Measurements from ENCODE around the gene RSPO1.

The RSPO1 gene

GRCh38 chr1:37656026-37656425 is 21.3 kb upstream of the RSPO1 start:
- DNase-seq, result no peak

DNA sequence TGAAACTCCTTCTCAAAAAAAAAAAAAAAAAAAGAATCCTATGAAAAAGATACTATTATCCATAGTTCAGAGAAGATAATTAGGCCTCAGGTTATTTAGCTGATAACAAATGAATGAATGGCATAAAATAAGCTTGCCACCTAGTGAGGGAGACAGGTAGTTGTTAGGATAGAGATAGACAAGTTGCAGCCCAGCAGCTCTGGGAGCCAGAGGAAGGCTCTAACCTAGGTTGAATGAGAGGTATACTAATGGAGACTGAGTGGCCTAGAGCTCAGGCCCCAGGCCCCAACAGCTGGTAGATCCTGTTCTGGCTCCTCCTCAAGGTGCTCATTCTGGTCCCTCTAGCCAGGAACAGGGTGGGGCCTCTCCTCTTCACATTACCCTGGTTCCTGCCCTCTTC is 20.6 kb upstream of the RSPO1 start:
- DNase-seq, result no peak

GRCh38 chr1:37653906-37654305 is 19.2 kb upstream of the RSPO1 start:
- DNase-seq, result no peak

DNA sequence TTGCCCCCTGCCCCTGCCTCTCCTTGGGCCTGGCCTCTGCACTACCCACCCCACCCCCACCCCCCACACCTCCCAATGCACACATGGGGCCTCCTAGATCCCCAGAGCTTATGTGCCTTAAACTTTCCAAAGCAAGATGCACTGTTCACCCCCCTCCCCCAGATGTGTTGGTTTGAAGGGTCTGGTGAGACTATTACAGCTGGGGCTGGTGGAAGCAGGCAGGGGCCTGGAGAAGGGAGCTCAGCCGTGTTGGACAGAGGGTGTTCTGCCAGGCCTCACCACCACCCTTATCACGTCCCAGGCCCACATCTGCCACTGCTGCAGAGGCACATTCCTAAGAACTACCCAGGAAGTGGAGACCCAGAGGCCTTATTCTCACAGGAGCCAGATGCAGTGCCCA is 18.3 kb upstream of the RSPO1 start:
- no peak for DNase-seq

GRCh38 chr1:37651803-37652202 is 17.1 kb upstream of the RSPO1 start:
- DNase-seq, result no peak

DNA sequence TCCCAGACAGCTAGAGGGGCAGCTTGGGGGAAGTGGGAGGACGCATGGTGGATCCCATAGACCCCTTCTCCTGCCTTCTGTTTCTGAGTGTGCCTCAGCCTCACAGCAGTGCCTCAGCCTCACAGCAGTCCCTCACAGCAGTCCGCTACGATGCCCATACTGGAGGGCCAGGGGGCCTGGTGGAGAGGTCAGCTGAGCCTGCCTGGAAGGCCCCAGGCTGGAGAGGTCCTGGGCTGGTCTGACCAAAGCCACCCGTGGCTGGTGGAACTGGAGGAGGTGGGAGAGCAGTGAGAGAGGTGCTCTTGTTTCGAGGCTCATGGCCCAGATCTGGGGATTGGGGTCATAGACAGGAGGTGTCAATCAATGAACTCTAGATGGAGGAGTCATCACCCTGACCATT is 16.0 kb upstream of the RSPO1 start:
- no peak for DNase-seq

DNA sequence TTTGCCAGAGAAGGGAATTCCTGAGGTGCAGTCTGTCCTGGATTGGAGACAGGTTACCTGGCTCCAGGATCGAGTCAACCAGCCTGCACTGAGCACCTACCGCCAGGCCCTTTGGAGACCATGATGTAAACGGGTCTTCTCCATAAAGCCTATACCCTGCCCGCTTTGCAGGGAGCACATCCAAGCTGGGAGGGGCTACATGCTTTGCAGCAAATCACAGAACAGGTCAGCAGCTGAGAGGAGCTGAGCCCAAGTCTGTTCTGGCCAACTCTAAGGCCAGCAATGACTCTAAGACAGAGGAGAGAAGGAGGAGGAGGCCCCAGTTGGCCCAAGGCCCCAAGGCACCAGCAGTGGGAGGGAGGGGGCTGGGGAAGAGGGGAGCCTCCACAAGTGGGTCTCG is 15.5 kb upstream of the RSPO1 start:
- no peak for DNase-seq

DNA sequence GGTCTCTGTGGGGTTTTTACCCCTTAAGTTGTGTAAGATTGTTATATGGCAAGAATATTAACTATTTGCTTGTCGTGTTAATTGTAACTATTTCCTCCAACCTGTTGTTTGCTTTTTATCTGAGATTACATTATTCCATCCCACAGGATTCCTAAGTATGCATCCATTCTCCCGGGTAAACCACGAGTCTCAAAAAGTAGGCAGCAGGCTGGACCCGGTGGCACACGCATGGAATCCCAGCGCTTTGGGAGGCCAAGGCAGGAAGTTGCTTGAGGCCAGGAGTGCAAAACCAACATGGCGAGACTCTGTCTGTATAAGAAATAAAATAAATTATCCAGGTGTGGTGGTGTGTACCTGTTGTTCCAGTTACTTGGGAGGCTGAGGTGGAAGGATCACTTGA is 12.6 kb upstream of the RSPO1 start:
- no peak for DNase-seq

DNA sequence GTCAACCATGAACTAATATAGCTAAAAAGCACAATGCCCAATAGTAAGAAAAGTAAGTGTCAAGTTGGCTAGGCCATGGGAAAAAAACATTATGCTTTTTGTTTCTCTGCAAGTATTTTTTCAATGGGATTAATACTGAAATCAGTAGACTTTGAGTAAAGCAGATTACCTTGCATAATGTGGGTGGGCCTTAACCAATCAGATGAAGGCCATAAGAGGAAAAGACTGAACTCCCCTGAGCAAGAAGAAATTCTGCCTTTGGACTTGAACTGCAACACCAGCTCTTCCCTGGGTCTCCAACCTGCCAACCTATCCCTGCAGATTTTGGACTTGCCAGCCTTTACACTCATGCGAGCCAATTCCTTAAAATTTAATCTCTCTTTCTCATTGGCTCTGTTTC is 6.4 kb upstream of the RSPO1 start:
- no peak for DNase-seq

- no peak for DNase-seq
Measured at GRCh38 chr1:37636435-37636834, 1.7 kb upstream of the RSPO1 start.

DNA sequence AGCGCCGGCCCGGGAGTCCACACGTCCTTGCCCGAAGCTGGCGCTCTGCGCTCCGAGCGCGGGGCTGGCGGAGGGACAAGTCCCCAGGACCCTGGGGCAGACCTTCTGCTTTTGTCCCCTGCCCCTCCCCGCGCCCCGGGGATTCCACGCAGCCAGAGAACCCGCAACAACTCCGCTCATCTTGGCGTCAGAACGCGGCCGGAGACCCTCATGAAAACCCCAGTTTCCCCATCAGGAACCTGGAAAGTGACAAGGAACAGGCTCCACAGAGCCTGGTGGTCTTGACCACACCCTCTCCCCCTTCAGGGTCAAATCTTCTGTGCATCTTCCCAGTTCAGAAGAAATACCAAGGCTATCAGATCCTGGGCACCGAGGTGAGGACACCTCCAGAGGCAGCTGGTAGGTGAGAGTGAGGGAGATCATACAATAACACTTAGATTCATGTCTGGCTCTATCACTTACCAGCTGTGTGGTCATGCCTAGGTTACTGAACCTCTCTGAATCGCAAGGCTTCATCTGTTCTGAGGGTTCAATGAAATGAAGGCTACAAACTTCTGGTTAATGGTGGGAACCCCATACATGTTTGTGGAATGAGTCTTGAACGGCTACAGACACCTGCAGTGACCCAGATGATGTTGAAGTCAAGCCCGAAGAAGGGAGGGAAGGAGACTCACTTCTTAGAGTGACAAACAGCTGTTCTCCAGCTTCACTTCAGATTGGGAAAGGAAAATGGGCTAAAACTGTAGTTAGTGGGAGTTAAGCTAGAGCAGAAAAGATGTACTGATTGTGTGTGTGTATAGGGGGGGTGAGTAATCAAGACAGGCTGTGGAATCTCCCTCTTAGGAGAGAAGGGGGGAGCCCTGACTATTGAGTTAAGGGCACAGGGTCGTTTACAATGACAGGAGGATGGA is 555 bp upstream of the RSPO1 start:
- no peak for DNase-seq

GRCh38 chr1:37633938-37634243 is 801 bp downstream of the RSPO1 start:
- no peak for DNase-seq

- no peak for DNase-seq
Measured at GRCh38 chr1:37633040-37633937, 1.4 kb downstream of the RSPO1 start.

GRCh38 chr1:37631036-37631435 is 3.7 kb downstream of the RSPO1 start:
- no peak for DNase-seq

DNA sequence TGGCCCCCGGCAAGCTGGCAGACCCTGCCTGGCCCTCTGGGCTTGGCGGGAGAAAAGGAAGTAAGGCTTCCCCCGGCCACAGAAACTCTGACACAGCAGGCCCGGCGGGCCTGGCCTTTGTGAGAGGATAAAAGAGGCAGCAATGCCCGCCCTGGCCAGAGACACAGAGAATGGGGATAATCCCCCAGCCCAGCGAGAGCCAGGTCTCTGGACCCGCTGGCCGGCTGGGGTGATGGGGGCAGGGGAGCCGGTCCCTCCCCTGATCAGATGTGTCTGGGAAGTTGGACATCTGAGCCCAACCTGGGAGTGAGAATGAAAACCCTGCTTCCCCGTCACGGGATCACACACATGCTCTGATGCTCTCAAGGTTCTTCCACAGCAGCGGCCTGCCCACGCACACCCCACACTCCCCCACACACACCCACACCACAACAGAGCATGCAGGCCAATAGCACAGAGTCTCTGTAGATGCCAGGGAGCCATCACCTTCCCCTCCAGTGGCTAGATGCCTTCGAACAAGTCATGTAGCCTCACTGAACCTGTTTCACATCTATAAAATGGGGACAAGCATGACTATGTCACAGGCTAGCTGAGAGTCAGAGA is 4.2 kb downstream of the RSPO1 start:
- DNase-seq, result no peak

DNA sequence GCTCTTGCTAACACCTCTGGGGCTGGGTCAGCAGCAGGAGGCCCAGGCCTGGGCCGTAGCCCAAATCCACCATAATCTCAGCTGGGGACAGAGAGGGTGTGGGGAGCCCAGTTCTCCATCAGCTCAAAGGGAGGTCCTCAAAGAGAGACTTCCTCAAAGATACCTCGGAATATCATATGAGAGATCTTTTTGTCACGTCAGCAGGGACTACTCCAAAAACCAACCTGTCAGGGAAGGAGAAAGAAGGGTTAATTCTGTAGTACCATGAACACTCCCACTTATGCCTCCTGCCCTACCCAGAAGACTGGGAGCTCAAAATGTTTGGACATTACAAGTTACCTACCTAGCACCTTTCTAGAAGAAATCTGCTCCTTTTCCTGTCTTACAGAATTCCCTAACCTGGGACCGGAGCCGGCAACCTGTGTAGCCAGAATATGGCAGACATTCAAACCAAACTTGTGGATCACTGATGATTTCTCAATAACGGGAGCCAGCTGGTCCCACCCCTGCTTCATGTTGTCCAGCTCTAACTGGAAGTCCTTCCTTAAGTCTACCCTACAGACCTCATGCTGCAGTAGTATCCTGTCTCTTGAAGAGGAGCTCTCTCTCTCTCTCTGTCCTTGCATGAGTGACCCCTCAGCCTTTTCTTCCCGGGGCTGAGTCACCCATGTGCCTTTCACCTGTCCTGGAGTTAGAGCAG is 4.8 kb downstream of the RSPO1 start:
- no peak for DNase-seq

DNA sequence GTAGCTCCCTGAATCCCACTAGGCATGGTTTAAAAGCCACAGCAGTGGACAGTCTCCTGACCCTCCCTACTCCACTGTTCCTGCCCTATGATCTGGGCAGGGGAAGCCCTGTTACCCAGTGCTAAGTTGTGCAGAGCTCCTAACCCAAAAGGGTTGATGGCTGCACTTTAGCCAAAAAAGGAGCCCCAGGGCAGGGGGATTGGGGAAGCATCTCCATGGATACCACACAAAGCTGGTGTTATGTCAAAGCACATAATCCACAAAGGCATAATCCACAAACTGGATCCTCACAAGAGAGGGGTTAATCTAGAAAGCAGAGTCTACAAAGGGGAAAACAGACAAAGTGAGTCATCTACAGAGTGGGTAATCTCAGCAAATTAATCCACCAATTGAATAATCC is 5.7 kb downstream of the RSPO1 start:
- no peak for DNase-seq

DNA sequence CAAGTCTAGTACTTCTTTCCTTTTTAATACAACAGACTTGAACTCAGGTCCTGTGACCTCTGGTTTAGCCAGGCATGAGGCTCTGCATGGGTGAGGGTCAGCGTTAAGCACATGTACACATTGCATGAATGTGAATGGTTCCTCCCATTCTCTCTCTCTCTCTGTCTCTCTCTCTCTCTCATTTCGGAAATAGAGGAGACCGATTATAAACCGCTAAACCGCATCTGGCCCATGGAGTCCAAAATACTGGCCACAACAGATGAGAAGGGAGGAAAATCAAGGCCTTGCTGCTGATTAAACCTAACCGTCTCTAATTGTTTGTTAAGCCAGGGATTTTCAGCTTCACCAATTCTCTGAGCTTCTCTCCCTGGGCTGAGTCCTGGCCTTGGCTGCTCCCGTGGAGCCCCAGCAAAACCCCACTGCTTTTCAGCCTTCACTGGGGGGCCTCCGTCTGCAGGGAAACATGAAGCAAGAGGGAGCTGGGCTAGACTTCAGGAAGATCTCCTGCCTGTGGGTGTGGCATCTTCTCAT is 6.6 kb downstream of the RSPO1 start:
- DNase-seq, result no peak

GRCh38 chr1:37622131-37622530 is 12.6 kb downstream of the RSPO1 start:
- no peak for DNase-seq

DNA sequence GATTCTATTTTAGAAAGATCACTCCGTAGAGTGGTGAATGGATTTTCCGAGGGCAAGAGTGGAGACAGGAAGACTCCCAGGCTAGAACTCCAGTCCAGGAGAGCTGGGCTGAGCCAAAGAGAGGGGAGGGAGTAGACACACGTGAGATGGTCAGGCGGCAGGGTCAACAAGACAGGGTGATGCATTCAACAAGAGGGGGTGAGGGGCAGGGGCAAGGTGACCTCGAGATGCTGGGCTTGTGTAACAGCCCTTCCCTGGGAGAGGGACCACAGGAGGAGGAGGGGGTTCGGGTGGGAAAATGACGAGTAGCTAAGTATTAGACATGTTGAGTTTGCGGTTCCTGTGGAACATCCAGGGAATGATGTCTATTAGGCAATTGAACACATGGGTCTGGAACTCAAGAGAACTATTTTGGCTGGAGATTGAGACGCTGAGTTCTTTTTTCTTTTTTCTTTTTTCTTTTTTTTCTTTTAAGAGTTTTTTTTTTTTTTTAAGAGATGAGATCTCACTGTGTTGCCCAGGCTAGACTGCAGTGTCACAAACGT is 13.3 kb downstream of the RSPO1 start:
- no peak for DNase-seq

DNA sequence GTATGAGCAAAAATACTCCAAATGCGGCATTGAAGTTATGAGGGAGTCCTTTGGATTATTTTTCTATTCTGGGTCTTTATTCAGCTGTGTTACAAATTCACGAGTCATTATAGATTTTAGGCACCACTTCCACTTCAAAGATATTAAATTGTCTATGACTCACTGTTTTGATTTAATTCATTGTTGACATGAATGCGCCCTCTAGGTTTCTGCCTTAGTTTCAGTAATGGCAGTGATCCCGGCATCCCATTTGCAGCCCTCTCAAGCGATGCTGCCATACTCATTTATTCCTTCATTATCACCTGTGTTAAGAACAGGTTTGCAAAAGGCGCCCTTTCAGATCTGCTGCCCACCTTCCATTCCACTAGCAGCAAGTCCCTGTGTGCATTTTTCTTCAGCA is 14.0 kb downstream of the RSPO1 start:
- DNase-seq, result no peak

DNA sequence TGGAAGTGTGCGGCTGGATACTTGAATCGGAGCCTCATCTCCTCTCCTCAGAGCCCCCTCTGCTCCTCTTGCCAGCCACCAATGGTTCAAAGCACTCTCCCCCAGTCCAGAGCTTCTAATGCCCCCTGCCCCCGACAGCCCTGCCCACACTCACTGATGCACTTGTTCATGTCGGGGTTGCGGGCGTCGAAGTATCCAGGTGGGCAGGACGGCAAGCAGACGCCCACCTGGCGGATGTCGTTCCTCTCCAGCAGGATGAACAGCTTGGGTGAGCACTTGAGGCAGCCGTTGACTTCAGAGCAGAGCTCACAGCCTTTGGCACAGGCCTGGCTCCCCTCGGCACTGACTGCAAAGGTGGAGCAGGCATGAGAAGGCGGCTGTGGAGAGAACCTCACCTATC is 18.4 kb downstream of the RSPO1 start:
- no peak for DNase-seq

DNA sequence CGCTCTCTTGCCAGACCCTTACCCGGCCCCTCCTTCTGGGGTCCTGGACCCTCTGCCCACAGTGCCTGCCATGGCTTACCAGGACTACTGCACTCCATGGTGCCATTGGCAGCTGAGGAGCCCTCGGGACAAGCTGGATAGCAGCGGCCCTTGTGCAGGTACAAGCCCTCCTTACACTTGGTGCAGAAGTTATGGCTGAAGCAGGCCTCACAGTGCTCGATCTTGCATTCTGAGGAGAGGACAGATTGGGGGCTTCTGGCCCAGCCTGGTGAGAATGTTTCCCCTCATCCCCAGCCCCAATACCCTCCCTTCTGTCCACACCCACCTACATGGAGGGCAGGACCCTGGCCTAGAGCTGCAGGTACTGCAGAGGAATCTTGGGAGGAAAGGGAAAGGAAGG is 20.6 kb downstream of the RSPO1 start:
- no peak for DNase-seq
